Measurements from ENCODE around the gene NRG2.

DNA sequence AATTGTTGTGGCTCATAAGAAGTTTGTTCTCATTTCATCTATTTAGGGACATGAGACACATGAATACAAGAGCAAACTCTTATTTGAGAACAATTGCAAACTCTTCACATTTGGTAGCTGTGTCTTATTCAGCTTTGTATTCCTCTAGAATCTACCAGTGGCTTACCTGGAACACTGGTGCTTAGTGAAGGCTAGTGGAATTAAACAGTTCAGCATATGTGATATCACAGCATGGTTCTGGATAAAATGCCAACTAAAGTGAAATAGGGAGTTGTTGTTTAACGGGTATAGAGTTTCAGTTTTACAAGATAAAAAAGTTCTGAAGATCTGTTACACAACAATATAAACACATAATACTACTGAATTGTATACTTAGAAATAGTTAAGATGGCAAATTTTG, 48.9 kb downstream of the NRG2 start:
- TF ChIP-seq, protein P1, sequence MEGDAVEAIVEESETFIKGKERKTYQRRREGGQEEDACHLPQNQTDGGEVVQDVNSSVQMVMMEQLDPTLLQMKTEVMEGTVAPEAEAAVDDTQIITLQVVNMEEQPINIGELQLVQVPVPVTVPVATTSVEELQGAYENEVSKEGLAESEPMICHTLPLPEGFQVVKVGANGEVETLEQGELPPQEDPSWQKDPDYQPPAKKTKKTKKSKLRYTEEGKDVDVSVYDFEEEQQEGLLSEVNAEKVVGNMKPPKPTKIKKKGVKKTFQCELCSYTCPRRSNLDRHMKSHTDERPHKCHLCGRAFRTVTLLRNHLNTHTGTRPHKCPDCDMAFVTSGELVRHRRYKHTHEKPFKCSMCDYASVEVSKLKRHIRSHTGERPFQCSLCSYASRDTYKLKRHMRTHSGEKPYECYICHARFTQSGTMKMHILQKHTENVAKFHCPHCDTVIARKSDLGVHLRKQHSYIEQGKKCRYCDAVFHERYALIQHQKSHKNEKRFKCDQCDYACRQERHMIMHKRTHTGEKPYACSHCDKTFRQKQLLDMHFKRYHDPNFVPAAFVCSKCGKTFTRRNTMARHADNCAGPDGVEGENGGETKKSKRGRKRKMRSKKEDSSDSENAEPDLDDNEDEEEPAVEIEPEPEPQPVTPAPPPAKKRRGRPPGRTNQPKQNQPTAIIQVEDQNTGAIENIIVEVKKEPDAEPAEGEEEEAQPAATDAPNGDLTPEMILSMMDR (IDR thresholded peaks at IDR 0.05) = no peak
- no peak for TF ChIP-seq POLR2A (IDR thresholded peaks at IDR 0.05)
